Measurements from ENCODE around the gene DNAH17.

The DNAH17 gene

GRCh38 chr17:78384479-78385175 is 192.6 kb downstream of the DNAH17 start:
- DNase-seq = no peak

GRCh38 chr17:78383725-78384471 is 193.3 kb downstream of the DNAH17 start:
- peak; percentile 61 to 62 for DNase-seq

- no peak for DNase-seq
Observed at GRCh38 chr17:78381601-78382232, 195.5 kb downstream of the DNAH17 start.

- DNase-seq = no peak
Observed at GRCh38 chr17:78380370-78380769, 196.8 kb downstream of the DNAH17 start.

GRCh38 chr17:78379131-78379491 is 198.1 kb downstream of the DNAH17 start:
- DNase-seq = no peak

GRCh38 chr17:78378225-78379130 is 198.7 kb downstream of the DNAH17 start, which contains the start of gene PGS1:
Gene PGS1, plus strand, starts transcription at chr17:78378649. Its CDS starts 17 bp downstream, at chr17:78378666.
- DNase-seq = peak; percentile 79 to 82

- no peak for DNase-seq
Observed at GRCh38 chr17:78377858-78378224, 199.4 kb downstream of the DNAH17 start.

- DNase-seq = no peak
Observed at GRCh38 chr17:78376161-78376560, 201.0 kb downstream of the DNAH17 start.

GRCh38 chr17:78375401-78376151 is 201.6 kb downstream of the DNAH17 start:
- no peak for DNase-seq

- DNase-seq = no peak
Observed at GRCh38 chr17:78374631-78375274, 202.4 kb downstream of the DNAH17 start.

- DNase-seq = no peak
Observed at GRCh38 chr17:78374189-78374588, 203.0 kb downstream of the DNAH17 start.
